ENCODE data around the gene C1orf167.

DNA sequence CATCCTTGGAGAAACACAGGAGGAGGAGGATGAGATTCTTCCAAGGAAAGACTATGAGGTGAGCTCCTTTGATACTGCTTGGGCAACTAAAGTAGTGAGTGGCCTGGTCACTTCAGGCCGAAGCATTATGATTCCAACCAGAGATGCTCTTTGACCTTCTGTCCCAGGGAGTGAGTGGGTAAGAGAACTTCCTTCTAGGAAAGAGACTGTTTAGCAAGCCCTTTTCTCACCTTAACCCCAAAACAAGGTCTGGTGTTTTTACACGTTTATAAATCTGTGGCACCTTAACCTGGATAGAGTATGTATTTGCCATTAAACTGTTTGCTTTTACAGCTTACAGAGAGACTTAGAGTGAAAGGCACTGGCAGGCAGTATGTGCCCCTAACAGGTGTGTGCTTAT lies 45.1 kb downstream of the C1orf167 start:
- TF ChIP-seq, protein P1, sequence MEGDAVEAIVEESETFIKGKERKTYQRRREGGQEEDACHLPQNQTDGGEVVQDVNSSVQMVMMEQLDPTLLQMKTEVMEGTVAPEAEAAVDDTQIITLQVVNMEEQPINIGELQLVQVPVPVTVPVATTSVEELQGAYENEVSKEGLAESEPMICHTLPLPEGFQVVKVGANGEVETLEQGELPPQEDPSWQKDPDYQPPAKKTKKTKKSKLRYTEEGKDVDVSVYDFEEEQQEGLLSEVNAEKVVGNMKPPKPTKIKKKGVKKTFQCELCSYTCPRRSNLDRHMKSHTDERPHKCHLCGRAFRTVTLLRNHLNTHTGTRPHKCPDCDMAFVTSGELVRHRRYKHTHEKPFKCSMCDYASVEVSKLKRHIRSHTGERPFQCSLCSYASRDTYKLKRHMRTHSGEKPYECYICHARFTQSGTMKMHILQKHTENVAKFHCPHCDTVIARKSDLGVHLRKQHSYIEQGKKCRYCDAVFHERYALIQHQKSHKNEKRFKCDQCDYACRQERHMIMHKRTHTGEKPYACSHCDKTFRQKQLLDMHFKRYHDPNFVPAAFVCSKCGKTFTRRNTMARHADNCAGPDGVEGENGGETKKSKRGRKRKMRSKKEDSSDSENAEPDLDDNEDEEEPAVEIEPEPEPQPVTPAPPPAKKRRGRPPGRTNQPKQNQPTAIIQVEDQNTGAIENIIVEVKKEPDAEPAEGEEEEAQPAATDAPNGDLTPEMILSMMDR (IDR thresholded peaks at IDR 0.05), result no peak
- no peak for TF ChIP-seq POLR2A (IDR thresholded peaks at IDR 0.05)
